Measurements from ENCODE around the gene NTNG1. TPM values are rescaled to one million over a fixed set of nuclear protein-coding genes. Genes with fewer than 3 reads are reported as not detected.

The NTNG1 gene
- total and polyA plus RNA-seq, 2 of the 8 experiments (the other 6 are each of a cell fraction or from before 2014, with no cell fraction given): 1.2 to 4.1 TPM

DNA sequence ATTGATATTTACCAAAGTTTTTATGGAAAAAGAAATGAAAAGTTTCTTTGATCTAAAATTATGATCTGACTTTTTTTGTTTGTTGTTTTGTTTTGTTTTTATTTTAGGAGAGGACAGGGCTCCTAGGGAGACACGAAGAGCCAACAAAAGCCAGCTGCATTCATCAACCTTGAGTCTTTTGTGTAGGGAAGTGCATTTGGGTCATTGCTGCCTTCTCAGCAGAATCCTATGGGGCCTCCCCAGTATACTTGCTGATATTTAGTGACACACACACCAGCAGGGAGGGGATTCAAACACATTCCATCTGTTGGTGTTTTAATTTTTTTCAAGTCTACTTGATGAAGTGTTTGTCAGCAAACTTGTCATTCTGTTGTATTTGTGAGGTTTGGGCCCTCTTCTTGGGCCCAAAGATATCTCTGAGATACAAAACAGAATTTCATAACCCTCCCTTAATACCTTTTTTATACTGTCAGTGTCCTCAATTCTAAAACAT, 203.5 kb downstream of the NTNG1 start:
- Histone ChIP-seq H3K27me3 (replicated peaks in 1 of 4; ENCODE audit: control insufficient read depth in 3 of 4, extremely low read depth in 1 of 4, insufficient read depth in 3 of 4, low read length in 3 of 4) (no peaks in the 10 kb centered on the region), H3K36me3 (ENCODE audit: control insufficient read depth in 2 of 4, insufficient read depth in 4 of 4, low read length in 3 of 4) (no peaks in the 10 kb centered on the region), H4K20me1 (replicated peaks in 1 of 2; ENCODE audit: control insufficient read depth in 1 of 2, insufficient read depth in 2 of 2, low read length in 2 of 2) (no peaks in the 10 kb centered on the region), H3K79me2 (ENCODE audit: control insufficient read depth in 1 of 2, insufficient read depth in 2 of 2, low read length in 2 of 2) (no peaks in the 10 kb centered on the region), H3K27ac (ENCODE audit: low read depth, low read length) (no peak overlapping the region), H3K9me3 (ENCODE audit: insufficient read depth in 2 of 2, low read depth in 1 of 2, low read length in 1 of 2) (no peaks in the 10 kb centered on the region), H3K4me2 (ENCODE audit: insufficient read depth in 1 of 2, low read depth in 2 of 2, low read length in 2 of 2) (no peak overlapping the region; a peak in 1 of 4 replicates), H3K4ac (replicated peaks; ENCODE audit: insufficient read length, low read depth, low read length) (no peak overlapping the region), H2BK5ac (ENCODE audit: low read depth, low read length) (no peak overlapping the region), H4K91ac (replicated peaks; ENCODE audit: insufficient read length, low read length) (no peak overlapping the region), H3K9ac (replicated peaks in 1 of 4; ENCODE audit: extremely low read depth in 1 of 4, low read depth in 3 of 4, low read length in 3 of 4) (no peak overlapping the region), H4K5ac (ENCODE audit: insufficient read length, low read depth, low read length) (no peak overlapping the region), H2BK120ac (replicated peaks; ENCODE audit: low read depth, low read length) (no peak overlapping the region), H3K14ac (ENCODE audit: insufficient read length) (no peak overlapping the region), H2BK12ac (ENCODE audit: low read depth, low read length) (no peak overlapping the region), H3K23ac (ENCODE audit: insufficient read length) (no peak overlapping the region), H2BK20ac (ENCODE audit: low read length) (no peak overlapping the region), H4K8ac (ENCODE audit: extremely low read depth, insufficient read depth, low read length) (no peak overlapping the region), H2AFZ (ENCODE audit: low read length) (no peak overlapping the region), H2BK15ac (ENCODE audit: low read length) (no peak overlapping the region), H3K56ac (replicated peaks; ENCODE audit: insufficient read length, low read depth, low read length) (no peak overlapping the region), H2AK5ac (ENCODE audit: low read depth, low read length) (no peak overlapping the region), H3K23me2 (ENCODE audit: low read depth, low read length) (no peaks in the 10 kb centered on the region), H3K79me1 (ENCODE audit: low read depth, low read length) (no peaks in the 10 kb centered on the region), H3K4me3 (ENCODE audit: extremely low read depth in 1 of 4, insufficient read depth in 2 of 4, low read depth in 3 of 4, low read length in 4 of 4) (no peak overlapping the region), H3K18ac (ENCODE audit: extremely low read depth, low read length) (no peak overlapping the region), H3K4me1 (replicated peaks in 1 of 4; ENCODE audit: control insufficient read depth in 3 of 4, insufficient read depth in 4 of 4, low read length in 3 of 4) (peaks cover 0 to 3% (median 2%) of the 10 kb centered on the region in 4 experiments; a peak in 4 of 7 replicates)
- DNase-seq (ENCODE audit: low read depth in 1 of 2, low spot score in 2 of 2) (no peak), FAIRE-seq (peak; percentile 63)
- WGBS, 2 experiments (ENCODE audit: extremely low coverage in 1 of 2, insufficient coverage in 1 of 2, insufficient read length in 1 of 2, insufficient replicate concordance in 2 of 2, low coverage in 1 of 2, low lambda C conversion rate in 2 of 2, missing lambda C conversion rate in 1 of 2): 50% methylated on average over 1 of the region's 1 CpG; no CpG with 5 or more reads in 1 of the 2 experiments
- ChIA-PET CTCF (ENCODE audit: partially characterized antibody) (interaction anchor here (0.6 to 1.1 kb wide), 3 partner anchors 9 to 849 kb away, joined by 3 to 4 read pairs (median 3); no protein-coding TSS in a partner anchor), POLR2A (ENCODE audit: partially characterized antibody) (no interaction called here)
- TF ChIP-seq GTF2F1 (IDR thresholded peaks at IDR 0.05; ENCODE audit: borderline replicate concordance, low read depth, low read length) (no peak), TCF12 (IDR thresholded peaks at IDR 0.05; ENCODE audit: low read depth, low read length) (no peak), E2F6 (IDR thresholded peaks at IDR 0.05) (no peak), SIX5 (IDR thresholded peaks at IDR 0.05; ENCODE audit: low read depth, low read length) (no peak), SUZ12 (IDR thresholded peaks at IDR 0.05; ENCODE audit: low read length) (no peak), RAD21 (IDR thresholded peaks at IDR 0.05 in 1 of 2, conservative IDR thresholded peaks at IDR 0.05 in 1 of 2; ENCODE audit: low read depth in 2 of 2, low read length in 2 of 2) (no peak), SIRT6 (IDR thresholded peaks at IDR 0.05; ENCODE audit: low read length) (no peak), FOSL1 (IDR thresholded peaks at IDR 0.05; ENCODE audit: insufficient read depth, low read depth, low read length) (no peak)
